PC-3 (cell line): ENCODE measurements around the gene PLSCR3. TPM values are rescaled to one million over a fixed set of nuclear protein-coding genes. Genes with fewer than 3 reads are reported as not detected.

Experiments used
- ATAC-seq: fragments of 200-7000 bp; cut with Tn5 transposase; 2 replicates; pipeline ENCODE4 v1.9.1; 2020; ENCODE audit warnings: mild to moderate bottlenecking, moderate library complexity
- BruUV-seq: library from RNA; stranded (reverse); fragments of 400-500 nt; replicated peaks from 2 replicates; lab custom pipeline; 2021; lab: Mats Ljungman, UMichigan
- CTCF ChIA-PET: fragments of 300-600 bp; sonication (Branson Sonifier 250); formaldehyde crosslinking; loops from one replicate; lab custom pipeline; 2022; ENCODE audit warnings: antibody characterized with exemption; lab: Charles Lee
- POLR2A ChIA-PET: fragments of 300-600 bp; sonication (Branson Sonifier 250); formaldehyde crosslinking; loops from one replicate; lab custom pipeline; 2022; ENCODE audit warnings: antibody characterized with exemption; ENCODE audit not compliant: unreplicated experiment; lab: Charles Lee
- DNase-seq: peaks from one replicate; pipeline ENCODE4 v3.0.0-alpha.2; 2015
- H2AFZ ChIP-seq: fragments of 300-600 bp; sonication (generic); 2 replicates; pipeline ENCODE4 v1.6.0; 2016; ENCODE audit warnings: antibody characterized with exemption, low read length
- H3F3A ChIP-seq: fragments of 300-600 bp; sonication (generic); one replicate; pipeline ENCODE4 v1.6.0; 2017; ENCODE audit warnings: antibody characterized with exemption, low read length, control low read depth, mild to moderate bottlenecking; ENCODE audit not compliant: unreplicated experiment
- H3K27ac ChIP-seq: fragments of 300-600 bp; sonication (generic); 2 replicates; pipeline ENCODE4 v1.5.1; 2016; ENCODE audit warnings: mild to moderate bottlenecking, low read length
- H3K27me3 ChIP-seq: fragments of 300-600 bp; sonication (generic); 2 replicates; pipeline ENCODE4 v1.6.1; 2016; ENCODE audit warnings: low read length, mixed read lengths
- H3K36me3 ChIP-seq: fragments of 300-600 bp; sonication (generic); 2 replicates; pipeline ENCODE4 v1.6.1; 2016; ENCODE audit warnings: low read depth, mixed run types, low read length, mixed read lengths
- H3K4me1 ChIP-seq: fragments of 300-600 bp; sonication (generic); 2 replicates; pipeline ENCODE4 v1.5.1; 2016; ENCODE audit warnings: low read length; ENCODE audit not compliant: insufficient read depth
- H3K4me2 ChIP-seq: fragments of 300-600 bp; sonication (generic); 2 replicates; pipeline ENCODE4 v1.6.0; 2016; ENCODE audit warnings: low read length
- H3K4me3 ChIP-seq: fragments of 300-600 bp; sonication (generic); 2 replicates; pipeline ENCODE4 v1.5.1; 2016; ENCODE audit warnings: mild to moderate bottlenecking, low read length, mixed read lengths
- H3K79me2 ChIP-seq: fragments of 300-600 bp; sonication (generic); 2 replicates; pipeline ENCODE4 v1.6.1; 2017; ENCODE audit warnings: low read length, mixed read lengths
- H3K9ac ChIP-seq: fragments of 300-600 bp; sonication (generic); 2 replicates; pipeline ENCODE4 v1.6.0; 2016; ENCODE audit warnings: mild to moderate bottlenecking, low read length
- H3K9me2 ChIP-seq: fragments of 300-600 bp; sonication (generic); replicated peaks from 2 replicates; pipeline ENCODE4 v1.6.1; 2016; ENCODE audit warnings: mixed run types, low read length, mixed read lengths
- H3K9me3 ChIP-seq: fragments of 300-600 bp; sonication (generic); 2 replicates; pipeline ENCODE4 v1.6.1; 2016; ENCODE audit warnings: low read length, mixed read lengths
- H4K20me1 ChIP-seq: fragments of 300-600 bp; sonication (generic); 2 replicates; pipeline ENCODE4 v1.6.1; 2016; ENCODE audit warnings: low read length, mixed read lengths
- EZH2 ChIP-seq: fragments of 300-600 bp; sonication (generic); IDR thresholded peaks from one replicate; pipeline ENCODE4 v1.6.1; 2017; ENCODE audit warnings: antibody characterized with exemption, mild to moderate bottlenecking, low read length; ENCODE audit not compliant: unreplicated experiment
- EZH2phosphoT487 ChIP-seq: fragments of 300-600 bp; sonication (generic); IDR thresholded peaks from 2 replicates; pipeline ENCODE4 v1.6.1; 2018; ENCODE audit warnings: mild to moderate bottlenecking, antibody characterized with exemption, low read length, borderline replicate concordance
- intact Hi-C: fragments of 100-400 bp; cut with micrococcal nuclease; formaldehyde crosslinking; loops from 2 replicates; pipeline ENCODE4 v1.9.0; 2023
- total RNA-seq: library from RNA; depleted of rRNA; stranded (reverse); fragments of >200 nt; gene quantifications from 2 replicates; pipeline ENCODE4 v1.2.3, GENCODE V29; 2014
- TF ChIP-seq, protein P1 (sequence below): fragments of 300-600 bp; sonication (generic); conservative IDR thresholded peaks from 2 replicates; pipeline ENCODE4 v1.5.1; 2017; ENCODE audit warnings: antibody characterized with exemption, low read depth, mild to moderate bottlenecking, low read length

The PLSCR3 gene
- total RNA-seq, 1 experiment from 2014 or later, result 62.7 TPM

DNA sequence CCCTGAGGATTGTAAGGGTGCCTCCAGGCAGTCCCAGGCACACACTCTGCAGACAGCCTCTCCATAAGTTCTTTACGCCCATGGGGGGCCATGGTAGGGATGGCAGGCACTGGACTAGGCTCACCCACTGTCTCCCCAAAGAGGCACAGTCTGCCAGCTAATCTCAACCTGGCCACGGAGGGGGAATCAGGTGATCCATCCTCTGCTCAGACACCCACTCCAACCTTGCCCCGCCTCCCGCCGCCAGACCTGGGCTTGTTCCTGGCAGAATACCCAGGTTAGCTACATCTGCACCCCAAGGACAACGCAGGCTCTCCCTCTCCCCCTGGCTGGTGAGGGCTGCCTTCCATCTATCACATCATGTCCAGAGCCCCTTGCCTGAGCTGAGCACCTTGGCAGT lies 14.5 kb upstream of the PLSCR3 start:
- DNase-seq (no peak), ATAC-seq (no peak)
- no peaks in the 10 kb centered on the region for H3F3A ChIP-seq
- no peak overlapping the region for H3K27ac ChIP-seq
- H4K20me1 ChIP-seq, result no peaks in the 10 kb centered on the region
- no peak overlapping the region for H3K4me3 ChIP-seq
- intact Hi-C loops, result no loop called here
- ChIA-PET CTCF (no interaction called here), POLR2A (no interaction called here)
- no peak overlapping the region for H2AFZ ChIP-seq
- H3K36me3 ChIP-seq, result no peaks in the 10 kb centered on the region
- peaks cover 4% of the 10 kb centered on the region; the same call in 1 of the 2 replicates for H3K4me1 ChIP-seq
- TF ChIP-seq EZH2phosphoT487 (no peak), EZH2 (no peak)
- TF ChIP-seq, protein P1, sequence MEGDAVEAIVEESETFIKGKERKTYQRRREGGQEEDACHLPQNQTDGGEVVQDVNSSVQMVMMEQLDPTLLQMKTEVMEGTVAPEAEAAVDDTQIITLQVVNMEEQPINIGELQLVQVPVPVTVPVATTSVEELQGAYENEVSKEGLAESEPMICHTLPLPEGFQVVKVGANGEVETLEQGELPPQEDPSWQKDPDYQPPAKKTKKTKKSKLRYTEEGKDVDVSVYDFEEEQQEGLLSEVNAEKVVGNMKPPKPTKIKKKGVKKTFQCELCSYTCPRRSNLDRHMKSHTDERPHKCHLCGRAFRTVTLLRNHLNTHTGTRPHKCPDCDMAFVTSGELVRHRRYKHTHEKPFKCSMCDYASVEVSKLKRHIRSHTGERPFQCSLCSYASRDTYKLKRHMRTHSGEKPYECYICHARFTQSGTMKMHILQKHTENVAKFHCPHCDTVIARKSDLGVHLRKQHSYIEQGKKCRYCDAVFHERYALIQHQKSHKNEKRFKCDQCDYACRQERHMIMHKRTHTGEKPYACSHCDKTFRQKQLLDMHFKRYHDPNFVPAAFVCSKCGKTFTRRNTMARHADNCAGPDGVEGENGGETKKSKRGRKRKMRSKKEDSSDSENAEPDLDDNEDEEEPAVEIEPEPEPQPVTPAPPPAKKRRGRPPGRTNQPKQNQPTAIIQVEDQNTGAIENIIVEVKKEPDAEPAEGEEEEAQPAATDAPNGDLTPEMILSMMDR, result no peak
- H3K27me3 ChIP-seq, result no peaks in the 10 kb centered on the region
- H3K9me3 ChIP-seq, result no peaks in the 10 kb centered on the region
- no peak overlapping the region for H3K9ac ChIP-seq
- H3K79me2 ChIP-seq, result no peaks in the 10 kb centered on the region
- H3K4me2 ChIP-seq, result no peak overlapping the region
- no peaks in the 10 kb centered on the region for H3K9me2 ChIP-seq
- no TSS peak for BruUV-seq

DNA sequence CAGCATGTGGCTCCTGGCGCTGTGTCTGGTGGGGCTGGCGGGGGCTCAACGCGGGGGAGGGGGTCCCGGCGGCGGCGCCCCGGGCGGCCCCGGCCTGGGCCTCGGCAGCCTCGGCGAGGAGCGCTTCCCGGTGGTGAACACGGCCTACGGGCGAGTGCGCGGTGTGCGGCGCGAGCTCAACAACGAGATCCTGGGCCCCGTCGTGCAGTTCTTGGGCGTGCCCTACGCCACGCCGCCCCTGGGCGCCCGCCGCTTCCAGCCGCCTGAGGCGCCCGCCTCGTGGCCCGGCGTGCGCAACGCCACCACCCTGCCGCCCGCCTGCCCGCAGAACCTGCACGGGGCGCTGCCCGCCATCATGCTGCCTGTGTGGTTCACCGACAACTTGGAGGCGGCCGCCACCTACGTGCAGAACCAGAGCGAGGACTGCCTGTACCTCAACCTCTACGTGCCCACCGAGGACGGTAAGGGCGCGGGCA lies 14.0 kb upstream of the PLSCR3 start:
- no peak for TF ChIP-seq EZH2
- no peaks in the 10 kb centered on the region for H3K27me3 ChIP-seq
- H2AFZ ChIP-seq, result no peak overlapping the region
- H3K9ac ChIP-seq, result no peak overlapping the region
- intact Hi-C loops, result no loop called here
- no peaks in the 10 kb centered on the region for H4K20me1 ChIP-seq
- no peak for ATAC-seq
- no peak for DNase-seq
- no peak overlapping the region for H3K4me3 ChIP-seq
- no peak overlapping the region for H3K27ac ChIP-seq
- H3K79me2 ChIP-seq, result no peaks in the 10 kb centered on the region
- H3K9me3 ChIP-seq, result no peaks in the 10 kb centered on the region
- no peaks in the 10 kb centered on the region for H3F3A ChIP-seq
- no peak overlapping the region for H3K4me2 ChIP-seq
- POLR2A ChIA-PET, result no interaction called here
- no peaks in the 10 kb centered on the region for H3K9me2 ChIP-seq
- H3K36me3 ChIP-seq, result no peaks in the 10 kb centered on the region
- BruUV-seq, result no TSS peak
- CTCF ChIA-PET, result no interaction called here
- peaks cover 4% of the 10 kb centered on the region; the same call in 1 of the 2 replicates for H3K4me1 ChIP-seq

DNA sequence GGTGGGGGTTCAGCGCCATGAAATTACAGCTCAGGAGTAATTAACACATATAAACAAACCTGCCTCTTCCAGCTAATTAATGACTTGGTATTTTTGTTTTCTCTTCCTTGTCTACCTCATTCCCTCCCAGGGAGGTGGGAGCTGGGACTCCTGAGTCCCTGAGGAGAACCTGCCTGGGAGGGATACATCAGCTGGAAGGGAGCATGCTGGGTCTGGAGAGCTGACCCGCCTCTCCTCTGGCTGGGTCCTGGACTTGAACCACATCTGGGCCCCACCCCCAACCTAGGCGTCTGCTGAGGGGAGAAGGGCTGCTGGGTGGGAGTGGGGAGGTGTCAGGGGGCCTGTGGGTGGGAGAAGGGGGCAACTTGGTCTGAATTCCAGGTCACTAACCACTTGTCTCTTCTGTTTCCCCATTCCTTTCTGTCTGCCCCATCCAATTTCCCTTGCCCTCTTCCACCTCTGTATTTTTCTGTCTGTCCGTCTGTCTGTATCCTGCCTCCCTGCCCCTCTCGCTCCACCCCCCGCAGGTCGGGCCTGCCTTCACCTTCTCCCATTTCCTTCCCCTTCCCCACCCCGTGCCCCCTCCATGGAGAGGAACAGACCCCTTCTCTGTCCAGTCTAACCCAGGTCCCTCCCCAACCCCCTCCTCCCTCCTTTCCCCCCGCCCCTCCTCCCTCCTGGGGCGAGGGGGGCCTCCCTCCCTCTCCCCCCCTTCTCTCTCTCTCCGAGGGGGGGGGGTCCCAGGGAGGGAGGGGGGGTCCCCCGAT lies 13.3 kb upstream of the PLSCR3 start, which contains the start of gene NLGN2:
Gene NLGN2 (plus strand): TSS at position 361 of the 767 bp plus-strand sequence. CDS start 411 bp downstream, outside the sequence.
- Histone ChIP-seq H2AFZ (no peak within 1 kb of the TSS), H3F3A (no peaks in the 10 kb centered on the region), H3K9me3 (no peaks in the 10 kb centered on the region), H3K79me2 (peaks cover 6% of the 10 kb centered on the region; the same call in 1 of the 2 replicates), H3K4me2 (no peak within 1 kb of the TSS), H3K9ac (no peak within 1 kb of the TSS), H3K27me3 (no peaks in the 10 kb centered on the region), H3K36me3 (no peaks in the 10 kb centered on the region), H3K4me3 (no peak within 1 kb of the TSS), H3K9me2 (no peaks in the 10 kb centered on the region), H3K27ac (no peak within 1 kb of the TSS), H4K20me1 (no peaks in the 10 kb centered on the region), H3K4me1 (peaks cover 9% of the 10 kb centered on the region)
- ChIA-PET POLR2A (interaction anchor here (0.7 kb wide), 1 partner anchor 617 kb away, joined by 3 read pairs; no protein-coding TSS in a partner anchor), CTCF (no interaction called here)
- BruUV-seq, result no TSS peak
- ATAC-seq (no peak), DNase-seq (no peak)
- TF ChIP-seq EZH2phosphoT487 (no peak), EZH2 (no peak)
- TF ChIP-seq, protein P1, result no peak
- intact Hi-C loops, result no loop called here
